AG04449 (cell line): ENCODE measurements around the gene PRB2.

Experiments used
- CTCF ChIA-PET: fragments of 350-600 bp; formaldehyde crosslinking; extraction: SDS; loops from one replicate; lab custom pipeline; 2021; ENCODE audit warnings: antibody characterized with exemption; lab: Yijun Ruan, JAX
- POLR2A ChIA-PET: fragments of 400-600, 350-600 bp; formaldehyde crosslinking; extraction: SDS; loops from one replicate; lab custom pipeline; 2020; ENCODE audit warnings: antibody characterized with exemption, inconsistent platforms; lab: Yijun Ruan, JAX
- DNase-seq: peaks from one replicate; pipeline ENCODE4 v3.0.0-alpha.2; 2010; ENCODE audit warnings: low read depth, low spot score
- H3K4me3 ChIP-seq: 2 replicates; pipeline ENCODE4 v1.5.1; 2011; ENCODE audit warnings: low read depth, mild to moderate bottlenecking, control low read depth, low read length
- CTCF ChIP-seq: IDR thresholded peaks from one replicate; pipeline ENCODE4 v1.5.1; 2011; ENCODE audit warnings: mild to moderate bottlenecking, moderate library complexity, low read length, control low read depth, inconsistent platforms; ENCODE audit not compliant: insufficient read depth; ENCODE audit errors: missing control alignments

Gene PRB2

GRCh38 chr12:11344500-11344899 lies 50.9 kb downstream of the PRB2 start:
- DNase-seq: no peak
- ChIA-PET POLR2A (no interaction called here), CTCF (no interaction called here)
- H3K4me3 ChIP-seq: no peak overlapping the region
- no peak for TF ChIP-seq CTCF
